RWPE2 (cell line): ENCODE results near the gene MAP2K5.
"Not testable (repeated sequence)": the region's sequence is repeated elsewhere in the genome, so short reads cannot be mapped to it uniquely, and the experiment has no call there.

Source experiments
- ATAC-seq: fragments of 200-7000 bp; cut with Tn5 transposase; 3 replicates; pipeline ENCODE4 v1.9.1; 2021; ENCODE audit warnings: low read depth
- DNase-seq: peaks from one replicate; pipeline ENCODE4 v3.0.0-alpha.2; 2020; ENCODE audit warnings: low spot score
- H3K27ac ChIP-seq: fragments of 450-650 bp; 2 replicates; pipeline ENCODE4 v1.5.1; 2017; ENCODE audit warnings: mild to moderate bottlenecking; ENCODE audit not compliant: poor library complexity, severe bottlenecking
- H3K27me3 ChIP-seq: fragments of 250-450 bp; sonication (Bioruptor Pico); 2 replicates; pipeline ENCODE4 v1.5.1; 2021; ENCODE audit warnings: mild to moderate bottlenecking, moderate library complexity; ENCODE audit not compliant: insufficient read depth, poor library complexity, severe bottlenecking
- H3K36me3 ChIP-seq: fragments of 250-450 bp; sonication (Bioruptor Pico); 2 replicates; pipeline ENCODE4 v1.5.1; 2020; ENCODE audit warnings: low read depth, mild to moderate bottlenecking, moderate library complexity
- H3K4me1 ChIP-seq: fragments of 250-450 bp; sonication (Bioruptor Pico); 2 replicates; pipeline ENCODE4 v1.5.1; 2021; ENCODE audit warnings: mild to moderate bottlenecking, moderate library complexity; ENCODE audit not compliant: insufficient read depth, poor library complexity, severe bottlenecking
- H3K4me3 ChIP-seq: fragments of 250-450 bp; sonication (Bioruptor Pico); 2 replicates; pipeline ENCODE4 v1.5.1; 2021; ENCODE audit warnings: mild to moderate bottlenecking, moderate library complexity; ENCODE audit not compliant: severe bottlenecking
- H3K9me3 ChIP-seq: fragments of 250-450 bp; sonication (Bioruptor Pico); 2 replicates; pipeline ENCODE4 v1.5.1; 2021; ENCODE audit warnings: mild to moderate bottlenecking, moderate library complexity; ENCODE audit not compliant: severe bottlenecking
- TF ChIP-seq, protein P1 (sequence below): fragments of 450-650 bp; IDR thresholded peaks from one replicate; pipeline ENCODE4 v1.5.1; 2017; ENCODE audit warnings: mild to moderate bottlenecking, moderate library complexity; ENCODE audit not compliant: poor library complexity, severe bottlenecking

MAP2K5 gene

GRCh38 chr15:67646847-67647246 is 104.3 kb downstream of the MAP2K5 start:
- DNase-seq (no peak), ATAC-seq (no peak)
- Histone ChIP-seq H3K4me1 (no peaks in the 10 kb centered on the region), H3K36me3 (peaks cover 17% of the 10 kb centered on the region), H3K27ac (no peak overlapping the region), H3K27me3 (no peaks in the 10 kb centered on the region), H3K4me3 (no peak overlapping the region), H3K9me3 (no peaks in the 10 kb centered on the region)
- TF ChIP-seq, protein P1, sequence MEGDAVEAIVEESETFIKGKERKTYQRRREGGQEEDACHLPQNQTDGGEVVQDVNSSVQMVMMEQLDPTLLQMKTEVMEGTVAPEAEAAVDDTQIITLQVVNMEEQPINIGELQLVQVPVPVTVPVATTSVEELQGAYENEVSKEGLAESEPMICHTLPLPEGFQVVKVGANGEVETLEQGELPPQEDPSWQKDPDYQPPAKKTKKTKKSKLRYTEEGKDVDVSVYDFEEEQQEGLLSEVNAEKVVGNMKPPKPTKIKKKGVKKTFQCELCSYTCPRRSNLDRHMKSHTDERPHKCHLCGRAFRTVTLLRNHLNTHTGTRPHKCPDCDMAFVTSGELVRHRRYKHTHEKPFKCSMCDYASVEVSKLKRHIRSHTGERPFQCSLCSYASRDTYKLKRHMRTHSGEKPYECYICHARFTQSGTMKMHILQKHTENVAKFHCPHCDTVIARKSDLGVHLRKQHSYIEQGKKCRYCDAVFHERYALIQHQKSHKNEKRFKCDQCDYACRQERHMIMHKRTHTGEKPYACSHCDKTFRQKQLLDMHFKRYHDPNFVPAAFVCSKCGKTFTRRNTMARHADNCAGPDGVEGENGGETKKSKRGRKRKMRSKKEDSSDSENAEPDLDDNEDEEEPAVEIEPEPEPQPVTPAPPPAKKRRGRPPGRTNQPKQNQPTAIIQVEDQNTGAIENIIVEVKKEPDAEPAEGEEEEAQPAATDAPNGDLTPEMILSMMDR = no peak

- Histone ChIP-seq H3K9me3 (no peaks in the 10 kb centered on the region), H3K4me1 (no peaks in the 10 kb centered on the region), H3K27me3 (peaks cover 3% of the 10 kb centered on the region), H3K36me3 (peaks cover 16% of the 10 kb centered on the region), H3K4me3 (no peak overlapping the region), H3K27ac (no peak overlapping the region)
- TF ChIP-seq, protein P1 = no peak
- DNase-seq = no peak
- no peak for ATAC-seq
Measured at GRCh38 chr15:67652586-67652985, 110.1 kb downstream of the MAP2K5 start.

DNA sequence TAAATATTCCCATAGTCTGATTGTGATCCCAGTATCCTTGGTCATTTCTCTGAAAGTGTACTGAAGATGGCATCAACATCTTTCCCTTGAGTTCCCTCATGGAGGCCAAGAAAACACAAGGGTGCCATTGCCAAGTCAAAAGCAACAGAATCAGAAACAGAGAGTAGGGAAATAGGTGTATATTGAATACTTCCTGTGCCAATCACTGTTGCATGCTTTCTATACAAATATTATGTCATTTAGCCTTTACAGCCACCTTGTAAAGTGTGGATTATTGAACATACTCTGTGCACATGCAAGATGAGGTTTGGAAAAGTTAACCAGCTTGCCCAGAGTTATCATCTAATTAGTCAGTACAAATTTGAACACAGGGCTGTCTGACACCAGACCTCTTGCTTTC is 117.9 kb downstream of the MAP2K5 start:
- H3K27me3 ChIP-seq = no peaks in the 10 kb centered on the region
- no peak overlapping the region for H3K27ac ChIP-seq
- no peak for DNase-seq
- H3K9me3 ChIP-seq = no peaks in the 10 kb centered on the region
- no peaks in the 10 kb centered on the region for H3K4me1 ChIP-seq
- H3K4me3 ChIP-seq = no peak overlapping the region
- 0 out of 2 replicates have a peak, but pooled peaks cover 10% of the 10 kb centered on the region for H3K36me3 ChIP-seq
- no peak for ATAC-seq
- TF ChIP-seq, protein P1 = no peak

DNA sequence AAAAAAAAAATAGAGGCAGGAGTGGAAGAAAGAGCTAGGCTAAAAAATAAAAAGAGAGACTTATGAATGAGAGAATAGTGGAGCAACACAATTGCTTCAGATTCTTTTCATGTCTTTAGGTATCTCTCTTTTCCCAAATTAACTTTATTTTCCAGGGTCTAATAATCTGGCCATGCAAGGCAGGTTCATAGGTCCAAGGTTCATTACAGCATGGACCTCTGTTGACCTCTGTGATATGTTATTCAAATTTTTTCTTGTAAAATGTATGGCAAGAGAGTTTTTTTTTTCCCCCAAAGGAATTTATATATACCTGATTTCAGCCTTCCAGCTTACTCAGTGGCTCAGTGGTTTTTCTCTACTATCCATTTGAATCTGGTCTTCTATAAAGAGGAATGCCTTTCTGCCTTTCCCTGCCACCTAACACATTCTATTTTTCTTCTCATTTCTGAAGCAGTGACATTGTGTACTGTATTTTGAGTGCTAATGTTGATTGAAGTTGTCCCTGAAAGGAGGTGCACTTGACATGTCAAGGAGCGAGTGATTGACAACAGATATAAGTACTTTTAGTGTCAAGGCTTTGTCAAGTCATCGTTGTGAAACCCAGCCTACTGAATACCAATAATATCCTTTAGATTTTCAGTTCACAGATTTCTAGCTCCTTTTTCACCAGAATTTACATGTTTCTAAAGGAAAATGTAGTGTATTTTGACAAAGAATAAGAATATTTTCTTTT is 118.5 kb downstream of the MAP2K5 start:
- H3K27me3 ChIP-seq = no peaks in the 10 kb centered on the region
- no peaks in the 10 kb centered on the region for H3K4me1 ChIP-seq
- TF ChIP-seq, protein P1 = no peak
- H3K27ac ChIP-seq = no peak overlapping the region
- no peak for DNase-seq
- H3K36me3 ChIP-seq = peaks cover 15% of the 10 kb centered on the region; the same call in 1 of the 2 replicates
- no peak for ATAC-seq
- no peak overlapping the region for H3K4me3 ChIP-seq
- no peaks in the 10 kb centered on the region for H3K9me3 ChIP-seq

DNA sequence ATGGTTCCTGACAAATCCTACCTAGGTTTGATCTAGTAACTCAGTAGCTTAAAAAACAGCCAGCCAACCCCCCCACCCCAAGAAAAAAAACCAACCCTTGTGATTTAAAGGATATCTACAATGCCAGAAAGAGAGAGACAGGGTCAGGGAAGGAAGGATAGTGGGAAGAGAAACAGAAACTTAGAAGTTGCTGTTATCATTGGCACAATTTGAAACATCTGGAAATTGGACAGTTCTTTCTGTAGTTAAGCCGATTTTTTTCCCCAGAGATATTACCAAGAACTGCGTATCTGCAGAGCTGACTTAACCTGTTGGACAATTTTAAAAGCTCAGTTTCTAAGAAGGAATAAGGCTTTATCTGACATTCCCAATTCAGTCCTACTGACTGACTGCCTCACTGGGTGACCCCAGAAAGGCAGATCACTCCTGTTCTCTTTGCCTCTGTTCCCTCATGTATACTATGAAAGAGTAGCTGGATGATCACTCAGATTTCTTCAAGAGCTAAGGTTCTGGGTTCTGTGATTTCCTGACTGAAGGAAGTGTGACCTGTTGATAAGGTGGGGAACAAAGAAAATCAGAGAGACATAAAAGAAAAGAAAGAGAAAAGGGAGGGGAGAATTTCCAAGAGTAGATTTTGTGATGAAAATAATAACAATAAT is 128.3 kb downstream of the MAP2K5 start:
- H3K9me3 ChIP-seq = no peaks in the 10 kb centered on the region
- no peak overlapping the region for H3K27ac ChIP-seq
- DNase-seq (no peak), ATAC-seq (no peak)
- peaks cover 2% of the 10 kb centered on the region; the same call in 1 of the 2 replicates for H3K36me3 ChIP-seq
- H3K4me3 ChIP-seq = no peak overlapping the region
- H3K4me1 ChIP-seq = no peaks in the 10 kb centered on the region
- TF ChIP-seq, protein P1 = no peak
- no peaks in the 10 kb centered on the region for H3K27me3 ChIP-seq

DNA sequence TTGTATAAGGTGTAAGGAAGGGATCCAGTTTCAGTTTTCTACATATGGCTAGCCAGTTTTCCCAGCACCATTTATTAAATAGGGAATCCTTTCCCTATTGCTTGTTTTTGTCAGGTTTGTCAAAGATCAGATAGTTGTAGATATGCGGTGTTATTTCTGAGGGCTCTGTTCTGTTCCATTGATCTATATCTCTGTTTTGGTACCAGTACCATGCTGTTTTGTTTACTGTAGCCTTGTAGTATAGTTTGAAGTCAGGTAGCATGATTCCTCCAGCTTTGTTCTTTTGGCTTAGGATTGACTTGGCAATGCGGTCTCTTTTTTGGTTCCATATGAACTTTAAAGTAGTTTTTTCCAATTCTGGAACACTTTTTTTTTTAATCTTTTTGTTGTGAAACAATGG is 130.3 kb downstream of the MAP2K5 start:
- H3K27ac ChIP-seq, H3K9me3 ChIP-seq, DNase-seq, H3K36me3 ChIP-seq, H3K4me3 ChIP-seq, ATAC-seq, H3K4me1 ChIP-seq, H3K27me3 ChIP-seq: not testable (repeated sequence)
